ENCODE data around the gene TLE5.
"Not testable (repeated sequence)": the region's sequence is repeated elsewhere in the genome, so short reads cannot be mapped to it uniquely, and the experiment has no call there.

TLE5 gene

DNA sequence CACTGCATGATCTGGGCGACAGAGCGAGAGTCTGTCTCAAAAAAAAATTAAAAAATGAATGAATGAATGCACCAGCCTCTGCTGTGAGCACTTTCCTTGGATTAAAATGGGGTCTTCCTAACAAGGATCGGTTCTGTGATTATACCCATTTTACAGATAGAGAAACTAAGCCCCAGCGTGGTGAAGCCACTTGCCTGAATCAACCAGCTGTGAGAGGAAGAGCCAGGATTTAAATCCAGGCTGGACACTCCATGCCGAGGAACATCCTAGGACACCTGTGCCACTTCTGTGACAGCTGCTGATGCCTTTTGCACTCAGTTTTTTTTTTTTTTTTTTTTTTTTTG, 14.1 kb downstream of the TLE5 start:
- no peak overlapping the region for H3K4me3 ChIP-seq (ENCODE audit: low read depth, low read length)
- DNase-seq (ENCODE audit: low read depth): no peak

DNA sequence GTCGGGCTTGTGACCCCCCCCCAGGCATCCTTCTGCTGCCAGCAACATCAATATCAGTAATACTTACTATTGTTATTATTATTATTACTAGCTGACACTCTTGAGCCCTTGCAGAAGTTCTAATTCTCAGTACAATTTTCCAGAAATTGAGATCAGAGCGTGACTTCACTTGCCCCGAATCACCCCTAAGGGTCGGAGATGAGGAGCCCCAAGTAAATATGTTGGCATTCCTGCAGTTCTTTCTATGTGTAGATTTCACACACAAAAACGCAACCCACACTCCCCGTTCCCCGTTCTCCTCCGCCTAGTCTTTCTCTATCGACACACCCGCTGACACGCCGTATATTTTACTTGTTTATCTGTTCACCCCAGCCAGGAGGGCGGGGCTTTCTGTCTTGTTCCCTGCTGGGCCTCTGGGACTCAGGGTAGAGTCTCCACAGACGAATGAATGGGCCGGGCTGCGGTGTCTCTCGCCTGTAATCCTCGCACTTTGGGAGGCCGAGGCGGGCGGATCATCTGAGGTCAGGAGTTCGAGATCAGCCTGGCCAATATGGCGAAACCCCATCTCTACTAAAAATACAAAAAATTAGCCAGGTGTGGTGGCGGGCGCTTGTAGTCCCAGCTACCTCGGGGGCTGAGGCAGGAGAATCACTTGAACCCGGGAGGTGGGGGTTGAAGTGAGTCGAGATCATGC, 14.7 kb downstream of the TLE5 start:
- H3K4me3 ChIP-seq (ENCODE audit: low read depth, low read length): peak overlapping the region; percentile 41
- DNase-seq (ENCODE audit: low read depth): peak; percentile 46

- DNase-seq (ENCODE audit: low read depth): no peak
- H3K4me3 ChIP-seq (ENCODE audit: low read depth, low read length): peak overlapping the region; percentile 41
These were observed 15.4 kb downstream of the TLE5 start for GRCh38 chr19:3046698-3047495.

DNA sequence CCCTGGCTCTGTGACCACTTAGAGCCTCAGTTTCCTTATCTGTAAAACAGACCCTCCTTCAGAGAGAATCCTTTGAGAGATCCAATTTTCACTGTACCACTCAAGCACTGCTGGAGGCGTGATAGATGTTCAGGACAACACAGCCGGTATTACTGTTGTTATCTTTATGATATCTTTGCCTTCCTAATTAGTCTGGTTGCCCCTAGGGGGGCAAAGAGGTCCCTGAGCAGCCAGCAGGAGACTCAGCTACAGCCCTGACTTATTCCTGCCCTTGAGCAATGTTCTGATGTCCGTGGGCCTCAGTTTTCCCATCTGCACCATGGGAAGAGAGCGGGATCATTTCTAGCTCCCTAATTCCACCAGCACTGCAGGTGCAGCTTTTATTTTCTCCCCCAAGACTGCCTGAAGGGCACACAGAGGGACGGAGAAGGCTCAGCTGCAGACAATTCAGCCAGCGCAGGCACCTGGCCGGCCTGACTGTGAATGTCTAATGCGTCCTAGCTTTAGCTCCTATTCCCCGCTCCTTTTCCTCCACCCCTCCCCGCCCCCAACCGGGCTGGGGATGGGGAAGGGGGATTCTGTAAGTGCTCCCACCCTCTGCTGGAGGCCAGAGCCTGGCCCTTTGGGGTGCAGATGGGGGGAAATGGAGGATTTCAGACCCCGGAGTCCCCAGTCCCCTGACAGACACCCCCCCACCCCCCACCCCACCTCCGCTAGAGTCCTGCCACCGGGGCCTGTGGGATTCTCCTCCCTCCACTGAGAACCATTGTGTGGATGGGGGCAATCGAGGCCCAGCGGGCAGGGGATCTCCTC, 16.2 kb downstream of the TLE5 start:
- H3K4me3 ChIP-seq (ENCODE audit: low read depth, low read length): no peak overlapping the region
- DNase-seq (ENCODE audit: low read depth): no peak

- no peak overlapping the region for H3K4me3 ChIP-seq (ENCODE audit: low read depth, low read length)
- no peak for DNase-seq (ENCODE audit: low read depth)
These were observed 17.1 kb downstream of the TLE5 start for GRCh38 chr19:3045191-3045590.

DNA sequence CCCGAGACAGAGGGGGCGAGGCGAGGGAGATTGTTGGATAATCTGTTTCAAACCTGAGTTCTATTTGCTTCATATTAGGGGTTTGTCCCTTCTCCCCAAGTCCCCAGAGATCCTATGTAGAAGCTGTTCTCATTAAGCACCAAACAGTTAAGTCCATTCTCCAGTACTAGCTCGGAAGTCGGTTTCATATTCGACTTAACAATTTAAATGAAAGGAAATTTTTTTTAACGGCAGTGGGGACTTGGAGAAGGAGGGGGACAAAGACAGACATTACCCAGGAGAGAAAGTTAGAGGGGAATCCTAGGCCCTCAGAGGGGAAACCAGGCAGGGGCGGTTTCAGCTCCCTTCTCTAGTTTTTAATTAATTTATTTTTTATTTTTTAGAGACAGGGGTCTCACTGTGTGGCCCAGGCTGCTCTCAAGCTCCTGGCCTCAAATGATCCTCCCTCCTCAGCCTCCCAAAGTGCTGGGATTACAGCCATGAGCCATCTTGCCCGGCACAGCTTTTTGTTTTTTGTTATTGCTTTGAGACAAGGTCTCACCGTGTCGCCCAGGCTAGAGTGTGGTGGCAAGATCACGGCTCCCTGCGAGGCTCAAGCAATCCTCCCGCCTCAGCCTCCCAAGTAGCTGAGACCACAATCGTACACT, 19.6 kb downstream of the TLE5 start:
- no peak for DNase-seq (ENCODE audit: low read depth)
- H3K4me3 ChIP-seq (ENCODE audit: low read depth, low read length): no peak overlapping the region

DNA sequence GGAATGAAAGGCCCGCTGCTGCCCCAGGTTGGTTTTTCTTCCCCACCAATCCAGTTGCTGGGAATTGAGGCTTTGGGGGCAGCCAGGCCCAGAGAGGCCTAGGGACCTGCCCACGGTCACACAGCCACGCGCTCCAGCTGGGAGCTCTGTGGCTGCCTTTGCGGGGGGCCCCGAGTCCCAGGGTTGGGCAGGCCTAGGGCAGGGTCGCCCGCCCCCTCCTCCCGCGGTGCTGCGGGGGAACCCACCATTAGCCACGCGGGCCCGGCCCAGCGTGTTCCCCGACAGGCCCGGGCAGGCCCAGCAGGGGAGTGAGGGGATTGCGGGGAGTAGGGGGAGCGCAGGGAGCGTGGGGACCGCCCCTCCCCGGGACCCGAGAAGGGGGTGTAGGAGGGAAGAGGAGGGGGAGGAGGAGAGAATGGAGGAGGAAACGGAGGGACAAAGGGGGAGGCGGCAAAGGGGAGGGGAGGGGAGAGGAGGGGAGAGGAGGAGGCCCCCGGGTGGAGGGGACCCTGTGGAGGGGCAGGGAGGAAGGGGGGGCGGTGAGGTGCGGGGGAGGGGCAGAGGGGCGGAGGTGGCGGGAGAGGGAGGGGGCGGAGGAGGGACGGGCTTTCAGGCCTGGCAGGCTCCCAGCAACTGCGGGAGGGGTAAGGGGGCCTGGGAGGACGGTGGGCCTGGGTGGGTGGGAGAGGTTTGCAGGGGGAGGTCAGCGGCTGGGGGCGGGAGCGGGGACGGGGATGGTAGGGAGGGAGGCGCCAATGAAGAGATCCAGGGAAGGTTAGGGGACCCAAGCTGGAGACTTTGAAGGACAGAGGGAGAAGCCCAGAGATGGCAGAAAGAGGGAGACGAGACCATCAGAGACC, 20.3 kb downstream of the TLE5 start:
- no peak overlapping the region for H3K4me3 ChIP-seq (ENCODE audit: low read depth, low read length)
- DNase-seq (ENCODE audit: low read depth): no peak

DNA sequence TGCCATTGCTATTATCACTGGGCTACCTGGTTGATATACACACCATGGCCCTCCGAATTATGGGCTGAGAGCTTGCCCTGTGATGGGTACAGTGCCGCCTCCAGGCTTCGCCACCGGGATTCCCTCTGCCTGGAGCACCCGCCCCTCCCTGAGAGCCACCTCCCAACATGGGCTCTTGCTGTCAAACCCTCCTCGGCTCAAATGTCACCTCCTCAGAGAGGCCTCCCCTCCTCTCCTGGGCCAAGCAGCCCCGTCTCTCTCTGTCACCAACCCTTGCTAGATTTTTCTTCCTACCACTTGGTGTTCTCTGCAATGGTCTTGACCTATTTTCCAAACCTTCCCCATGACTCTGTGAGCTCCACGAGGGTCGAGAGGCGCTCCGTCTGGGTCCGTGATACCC, 21.0 kb downstream of the TLE5 start:
- no peak for DNase-seq (ENCODE audit: low read depth)
- no peak overlapping the region for H3K4me3 ChIP-seq (ENCODE audit: low read depth, low read length)

DNA sequence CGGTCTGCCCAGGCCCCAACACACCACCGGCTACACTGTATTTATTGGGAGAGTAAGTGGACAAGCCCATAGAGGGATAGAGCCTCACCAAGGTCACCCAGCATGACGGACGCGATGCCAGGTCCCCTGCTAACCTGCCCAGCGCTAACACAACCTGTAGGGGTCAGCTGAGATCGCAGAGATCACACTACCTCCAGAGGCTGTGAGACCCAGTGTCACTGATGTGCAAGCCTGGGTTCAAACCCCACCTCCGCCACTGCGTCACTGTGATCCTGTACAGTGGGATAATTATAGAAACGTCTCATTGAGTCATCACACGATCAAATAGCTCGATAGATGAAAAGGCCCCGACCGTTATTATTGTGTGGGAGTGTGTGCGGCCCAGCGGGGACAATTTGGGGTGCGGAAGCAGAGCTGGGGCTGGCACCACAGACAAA, 22.6 kb downstream of the TLE5 start:
- H3K4me3 ChIP-seq (ENCODE audit: low read depth, low read length): no peak overlapping the region
- DNase-seq (ENCODE audit: low read depth): no peak

- no peak for DNase-seq (ENCODE audit: low read depth)
- H3K4me3 ChIP-seq (ENCODE audit: low read depth, low read length): no peak overlapping the region
These were observed 23.2 kb downstream of the TLE5 start for GRCh38 chr19:3039125-3039524.

DNA sequence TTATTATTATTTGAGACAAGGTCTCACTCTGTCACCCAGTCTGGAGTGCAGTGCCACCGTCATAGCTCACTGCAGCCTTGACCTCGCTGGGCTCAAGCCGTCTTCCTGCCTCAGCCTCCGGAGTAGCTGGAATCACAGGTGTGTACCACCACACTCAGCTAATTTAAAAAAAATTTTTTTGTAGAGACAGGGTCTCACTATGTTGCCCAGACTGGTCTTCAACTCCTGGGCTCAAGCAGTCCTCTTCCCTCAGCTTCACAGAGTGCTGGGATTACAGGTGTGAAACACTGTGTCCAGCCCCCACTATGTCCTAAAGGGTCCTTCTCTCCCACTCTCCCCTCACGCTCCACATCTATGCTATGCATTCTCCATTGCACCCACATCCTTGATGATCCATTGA, 24.1 kb downstream of the TLE5 start:
- DNase-seq (ENCODE audit: low read depth): no peak
- no peak overlapping the region for H3K4me3 ChIP-seq (ENCODE audit: low read depth, low read length)

GRCh38 chr19:3036977-3037544, 25.2 kb downstream of the TLE5 start:
- not testable (repeated sequence) for DNase-seq (ENCODE audit: low read depth)

DNA sequence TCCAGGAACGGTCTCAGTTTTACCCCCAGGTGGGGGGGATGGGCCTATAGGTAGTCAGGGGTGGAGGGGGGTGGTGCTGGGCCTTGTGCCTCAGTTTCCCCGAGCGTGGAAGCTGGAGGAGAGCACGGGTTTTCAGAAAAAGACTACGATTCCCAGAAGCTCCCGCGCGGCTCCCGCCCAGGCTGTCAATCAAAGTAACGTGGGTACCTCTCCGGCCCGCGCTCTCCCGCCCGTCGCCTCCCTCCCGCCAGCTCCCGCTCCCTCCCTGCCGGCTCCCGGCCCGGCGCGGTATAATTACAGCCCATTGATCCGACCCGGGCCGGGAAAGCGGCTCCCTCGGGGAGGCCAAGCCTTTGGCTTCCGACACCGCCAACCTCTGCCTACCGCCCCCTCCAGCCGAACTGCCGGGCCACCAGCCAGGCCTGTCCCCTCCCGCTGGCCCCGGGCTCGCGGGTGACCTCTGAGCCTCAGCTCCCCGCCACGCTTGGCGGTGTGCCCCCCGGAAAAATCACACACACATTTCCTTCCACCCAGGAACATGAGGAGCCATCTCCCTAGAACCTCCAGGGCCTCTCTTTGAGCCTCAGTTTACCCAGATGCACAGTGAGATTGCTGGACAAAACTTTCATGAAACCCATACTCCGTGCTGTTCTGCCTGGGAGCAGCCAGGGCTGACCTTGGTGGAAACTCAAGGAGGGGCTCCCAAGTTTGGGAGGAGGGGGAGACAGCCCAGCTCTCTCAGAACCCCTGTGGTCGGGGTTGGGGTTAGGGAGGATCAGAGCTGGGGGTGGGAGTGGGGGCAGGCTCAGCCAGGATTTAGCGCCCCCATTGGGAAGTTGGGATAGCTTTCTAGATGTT, 25.9 kb downstream of the TLE5 start:
- peak overlapping the region; percentile 59 for H3K4me3 ChIP-seq (ENCODE audit: low read depth, low read length)
- peak; percentile 67 for DNase-seq (ENCODE audit: low read depth)

More at GRCh38 chr19:3036977-3037544, 25.2 kb downstream of the TLE5 start:
- not testable (repeated sequence) for H3K4me3 ChIP-seq (ENCODE audit: low read depth, low read length)

GRCh38 chr19:3035542-3036118, 26.7 kb downstream of the TLE5 start:
- peak overlapping the region; percentile 59 for H3K4me3 ChIP-seq (ENCODE audit: low read depth, low read length)
- DNase-seq (ENCODE audit: low read depth): peak; percentile 98

- peak overlapping the region; percentile 59 for H3K4me3 ChIP-seq (ENCODE audit: low read depth, low read length)
- DNase-seq (ENCODE audit: low read depth): peak; percentile 12
These were observed 27.4 kb downstream of the TLE5 start for GRCh38 chr19:3034656-3035541.

GRCh38 chr19:3034406-3034655, 28.0 kb downstream of the TLE5 start:
- H3K4me3 ChIP-seq (ENCODE audit: low read depth, low read length): no peak overlapping the region
- no peak for DNase-seq (ENCODE audit: low read depth)
